H9 (cell line): ENCODE measurements around the gene BACE2. TPM values are rescaled to one million over a fixed set of nuclear protein-coding genes. Genes with fewer than 3 reads are reported as not detected.
A peak's percentile ranks its signal among the peaks of the same experiment; 100 is the strongest.

Source experiments
- DNase-seq: peaks from one replicate; pipeline ENCODE4 v3.0.0-alpha.2; 2017
- H2AFZ ChIP-seq: one replicate; pipeline ENCODE4 v1.6.1; 2013; ENCODE audit warnings: mild to moderate bottlenecking, low read length, control low read depth, moderate library complexity
- H2AK5ac ChIP-seq: 2 replicates; pipeline ENCODE4 v1.6.1; 2013; ENCODE audit warnings: low read length, control low read depth, mixed read lengths; ENCODE audit not compliant: insufficient read length
- H2BK120ac ChIP-seq: one replicate; pipeline ENCODE4 v1.6.1; 2013; ENCODE audit warnings: low read depth, mild to moderate bottlenecking, low read length, control low read depth, inconsistent platforms; ENCODE audit not compliant: poor library complexity, severe bottlenecking
- H2BK12ac ChIP-seq: 2 replicates; pipeline ENCODE4 v1.6.1; 2013; ENCODE audit warnings: low read length, control low read depth, mixed read lengths, low read depth; ENCODE audit not compliant: insufficient read length
- H2BK15ac ChIP-seq: 2 replicates; pipeline ENCODE4 v1.6.1; 2013; ENCODE audit warnings: low read depth, low read length, control low read depth
- H2BK20ac ChIP-seq: one replicate; pipeline ENCODE4 v1.6.1; 2013; ENCODE audit warnings: low read depth, mild to moderate bottlenecking, low read length, control low read depth, inconsistent platforms; ENCODE audit not compliant: poor library complexity, severe bottlenecking
- H2BK5ac ChIP-seq: 2 replicates; pipeline ENCODE4 v1.6.1; 2013; ENCODE audit warnings: low read length, control low read depth, mixed read lengths; ENCODE audit not compliant: insufficient read length
- H3K14ac ChIP-seq: 2 replicates; pipeline ENCODE4 v1.6.1; 2013; ENCODE audit warnings: low read length, control low read depth; ENCODE audit not compliant: insufficient read depth
- H3K18ac ChIP-seq: 2 replicates; pipeline ENCODE4 v1.6.1; 2013; ENCODE audit warnings: low read depth, mild to moderate bottlenecking, mixed read lengths, low read length, control low read depth; ENCODE audit not compliant: insufficient read length
- H3K23ac ChIP-seq: 2 replicates; pipeline ENCODE4 v1.6.1; 2013; ENCODE audit warnings: low read length, control low read depth, mixed read lengths, low read depth; ENCODE audit not compliant: insufficient read length
- H3K23me2 ChIP-seq: 2 replicates; pipeline ENCODE4 v1.6.1; 2013; ENCODE audit warnings: low read depth, mild to moderate bottlenecking, mixed read lengths, low read length, control low read depth; ENCODE audit not compliant: insufficient read length, poor library complexity, severe bottlenecking
- H3K27ac ChIP-seq: 2 replicates; pipeline ENCODE4 v1.5.1; 2013; ENCODE audit warnings: low read length, control low read depth, mixed read lengths, low read depth; ENCODE audit not compliant: insufficient read length
- H3K27me3 ChIP-seq: 2 replicates; pipeline ENCODE4 v1.6.1; 2013; ENCODE audit warnings: low read length, control low read depth, inconsistent platforms; ENCODE audit not compliant: insufficient read depth
- H3K4ac ChIP-seq: 2 replicates; pipeline ENCODE4 v1.6.1; 2013; ENCODE audit warnings: low read depth, mild to moderate bottlenecking, control low read depth, inconsistent platforms, low read length, moderate library complexity
- H3K4me1 ChIP-seq: 2 replicates; pipeline ENCODE4 v1.6.1; 2013; ENCODE audit warnings: low read length, control low read depth, inconsistent platforms; ENCODE audit not compliant: insufficient read depth
- H3K4me2 ChIP-seq: 2 replicates; pipeline ENCODE4 v1.6.1; 2013; ENCODE audit warnings: low read length, control low read depth, mixed read lengths; ENCODE audit not compliant: insufficient read length, insufficient read depth
- H3K56ac ChIP-seq: 2 replicates; pipeline ENCODE4 v1.6.1; 2013; ENCODE audit warnings: low read depth, mild to moderate bottlenecking, mixed read lengths, low read length, control low read depth; ENCODE audit not compliant: insufficient read length
- H3K79me1 ChIP-seq: 2 replicates; pipeline ENCODE4 v1.6.1; 2013; ENCODE audit warnings: low read depth, mild to moderate bottlenecking, moderate library complexity, low read length, control low read depth, inconsistent platforms; ENCODE audit not compliant: insufficient read depth, poor library complexity, severe bottlenecking
- H3K79me2 ChIP-seq: 2 replicates; pipeline ENCODE4 v1.6.1; 2013; ENCODE audit warnings: low read length, control low read depth, inconsistent platforms; ENCODE audit not compliant: insufficient read depth
- H3K9ac ChIP-seq: 2 replicates; pipeline ENCODE4 v1.6.1; 2013; ENCODE audit warnings: low read length, control low read depth, mixed read lengths; ENCODE audit not compliant: insufficient read length; ENCODE audit errors: extremely low read depth
- H3K9me3 ChIP-seq: one replicate; pipeline ENCODE4 v1.6.1; 2013; ENCODE audit warnings: low read depth, low read length, inconsistent platforms; ENCODE audit not compliant: control insufficient read depth
- H3T11ph ChIP-seq: one replicate; pipeline ENCODE4 v1.6.1; 2013; ENCODE audit warnings: mild to moderate bottlenecking, low read length, control low read depth, inconsistent platforms
- H4K20me1 ChIP-seq: one replicate; pipeline ENCODE4 v1.6.1; 2013; ENCODE audit not compliant: control insufficient read depth, insufficient read length, insufficient read depth
- H4K5ac ChIP-seq: 2 replicates; pipeline ENCODE4 v1.6.1; 2013; ENCODE audit warnings: low read depth, mild to moderate bottlenecking, mixed read lengths, low read length, control low read depth; ENCODE audit not compliant: insufficient read length
- H4K8ac ChIP-seq: replicated peaks from 2 replicates; pipeline ENCODE4 v1.6.1; 2013; ENCODE audit warnings: low read length, control low read depth, mixed read lengths, low read depth; ENCODE audit not compliant: insufficient read length
- H4K91ac ChIP-seq: 2 replicates; pipeline ENCODE4 v1.6.1; 2013; ENCODE audit warnings: low read depth, mild to moderate bottlenecking, moderate library complexity, mixed read lengths, low read length, control low read depth; ENCODE audit not compliant: insufficient read length
- H3K27ac Mint-ChIP-seq, 3 experiments: 2 replicates in 2 of 3; 3 replicates in 1 of 3; pipeline ENCODE4 v1.8.0; 2020 to 2021; ENCODE audit warnings: mixed read lengths in 3 of 3, mild to moderate bottlenecking in 1 of 3, moderate library complexity in 1 of 3
- H3K27me3 Mint-ChIP-seq: 2 replicates; pipeline ENCODE4 v1.8.0; 2021; ENCODE audit warnings: low read depth, mild to moderate bottlenecking, moderate library complexity, mixed read lengths
- H3K36me3 Mint-ChIP-seq, 3 experiments: 2 replicates in 2 of 3; 3 replicates in 1 of 3; pipeline ENCODE4 v1.8.0; 2020 to 2021; ENCODE audit warnings: low read depth in 3 of 3, mixed read lengths in 3 of 3; ENCODE audit not compliant: insufficient read depth in 1 of 3
- H3K4me1 Mint-ChIP-seq, 2 experiments: 2 replicates each; pipeline ENCODE4 v1.8.0; 2020; ENCODE audit warnings: mixed read lengths in 2 of 2
- H3K4me3 Mint-ChIP-seq, 2 experiments: 2 replicates in 1 of 2; 3 replicates in 1 of 2; pipeline ENCODE4 v1.8.0; 2020 to 2021; ENCODE audit warnings: mild to moderate bottlenecking in 2 of 2, mixed read lengths in 2 of 2, moderate library complexity in 1 of 2
- H3K9me3 Mint-ChIP-seq, 2 experiments: 2 replicates in 1 of 2; 3 replicates in 1 of 2; pipeline ENCODE4 v1.8.0; 2020; ENCODE audit warnings: mild to moderate bottlenecking in 2 of 2, mixed read lengths in 2 of 2, moderate library complexity in 1 of 2
- CTCF ChIP-seq: fragments of 200-600 bp; sonication (generic); conservative IDR thresholded peaks from 3 replicates; pipeline ENCODE4 v1.8.0; 2021; ENCODE audit warnings: antibody characterized with exemption, mild to moderate bottlenecking
- WGBS: extraction: QIAGEN DNeasy Blood & Tissue Kit; methylation state at CpG from one replicate; pipeline ENCODE4 v1.1.7; 2013; ENCODE audit warnings: missing lambda C conversion rate, low lambda C conversion rate, mixed read lengths; ENCODE audit not compliant: insufficient read length; ENCODE audit errors: extremely low coverage; 5-methylcytosine and 5-hydroxymethylcytosine counted together
- total RNA-seq: library from RNA; stranded (reverse); gene quantifications from 2 replicates; pipeline ENCODE4 v1.2.1, GENCODE V29; 2021

BACE2 gene
- total RNA-seq, 1 experiment from 2014 or later, result 8.0 TPM

- Histone ChIP-seq H3K9ac (no peak overlapping the region), H3K4ac (no peak overlapping the region), H2BK20ac (no peak overlapping the region), H3K14ac (no peak overlapping the region), H2AK5ac (no peak overlapping the region), H3K23ac (no peak overlapping the region), H3K4me1 (no peaks in the 10 kb centered on the region), H4K8ac (no peak overlapping the region), H2BK120ac (no peak overlapping the region), H3K4me2 (no peak overlapping the region), H3K56ac (no peak overlapping the region), H2AFZ (no peak overlapping the region), H2BK5ac (no peak overlapping the region), H2BK12ac (no peak overlapping the region), H2BK15ac (no peak overlapping the region), H3K23me2 (peaks cover 7% of the 10 kb centered on the region), H3K79me1 (no peaks in the 10 kb centered on the region), H3K27ac (no peak overlapping the region), H4K20me1 (no peaks in the 10 kb centered on the region), H3T11ph (no peak overlapping the region), H3K79me2 (no peaks in the 10 kb centered on the region), H4K91ac (no peak overlapping the region), H4K5ac (no peak overlapping the region), H3K18ac (no peak overlapping the region), H3K27me3 (peaks cover 6% of the 10 kb centered on the region; the same call in 1 of the 2 replicates), H3K9me3 (no peaks in the 10 kb centered on the region)
- peak; percentile 80 for TF ChIP-seq CTCF
- Mint-ChIP-seq H3K27me3 (peaks cover 39% of the 10 kb centered on the region), H3K4me3 (no peak overlapping the region; a peak in 1 of 5 replicates), H3K4me1 (peaks cover 16 to 26% of the 10 kb centered on the region in 2 experiments), H3K27ac (no peak overlapping the region), H3K9me3 (no peaks in the 10 kb centered on the region), H3K36me3 (no peaks in the 10 kb centered on the region; a peak in 2 of 7 replicates)
- DNase-seq, result peak; percentile 72
- WGBS, result no CpG with 5 or more reads among the region's 2 CpGs
These were observed 2.5 kb downstream of the BACE2 start for GRCh38 chr21:41170442-41170841.
